Natural killer cell (primary cell): ENCODE measurements around the gene TMEM178A. TPM values are rescaled to one million over a fixed set of nuclear protein-coding genes. Genes with fewer than 3 reads are reported as not detected.

Experiments used
- ATAC-seq, 3 donors: fragments of 150-1000 bp in 2 of 3; fragments of 200-7000 bp in 1 of 3; cut with Tn5 transposase; 1 replicate in 1 of 3; 2 replicates in 2 of 3; pipeline ENCODE4 v1.10.0; 2021; ENCODE audit warnings: mild to moderate bottlenecking in 2 of 3, moderate library complexity in 2 of 3
- DNase-seq, 2 donors: peaks; one replicate each; pipeline versions ENCODE4 v3.0.0 to v3.0.0-alpha.2; 2013 to 2021; ENCODE audit warnings: mixed read lengths in 1 of 2
- H3K27ac ChIP-seq: one replicate; pipeline ENCODE4 v1.5.1; 2013; ENCODE audit warnings: mild to moderate bottlenecking, low read length
- H3K27me3 ChIP-seq: one replicate; pipeline ENCODE4 v1.6.1; 2013; ENCODE audit warnings: low read length; ENCODE audit not compliant: control insufficient read depth, insufficient read depth
- H3K36me3 ChIP-seq: one replicate; pipeline ENCODE4 v1.6.1; 2013; ENCODE audit warnings: low read length; ENCODE audit not compliant: control insufficient read depth, insufficient read depth
- H3K4me1 ChIP-seq: one replicate; pipeline ENCODE4 v1.6.1; 2013; ENCODE audit warnings: low read length; ENCODE audit not compliant: control insufficient read depth, insufficient read depth
- H3K4me3 ChIP-seq: one replicate; pipeline ENCODE4 v1.5.1; 2013; ENCODE audit warnings: low read length
- H3K9me3 ChIP-seq: one replicate; pipeline ENCODE4 v1.6.1; 2013; ENCODE audit warnings: low read length; ENCODE audit not compliant: control insufficient read depth, insufficient read depth
- H3K27ac Mint-ChIP-seq, 2 donors: one replicate each; pipeline ENCODE4 v1.8.0; 2022; ENCODE audit warnings: mild to moderate bottlenecking in 2 of 2, mixed read lengths in 2 of 2, moderate library complexity in 1 of 2
- H3K27me3 Mint-ChIP-seq, 2 donors: one replicate each; pipeline ENCODE4 v1.8.0; 2022; ENCODE audit warnings: low read depth in 2 of 2, mixed read lengths in 2 of 2
- H3K36me3 Mint-ChIP-seq: one replicate; pipeline ENCODE4 v1.8.0; 2022; ENCODE audit warnings: mixed read lengths
- H3K4me1 Mint-ChIP-seq, 2 donors: one replicate each; pipeline ENCODE4 v1.8.0; 2022; ENCODE audit warnings: mixed read lengths in 2 of 2
- H3K4me3 Mint-ChIP-seq: one replicate; pipeline ENCODE4 v1.8.0; 2022; ENCODE audit warnings: mild to moderate bottlenecking, moderate library complexity, mixed read lengths
- H3K9me3 Mint-ChIP-seq, 2 donors: one replicate each; pipeline ENCODE4 v1.8.0; 2022; ENCODE audit warnings: mixed read lengths in 2 of 2
- CTCF ChIP-seq: fragments of 200-600 bp; IDR thresholded peaks from one replicate; pipeline ENCODE4 v1.8.0; 2022; ENCODE audit warnings: antibody characterized with exemption
- WGBS: methylation state at CpG from one replicate; pipeline ENCODE4 v1.1.7; 2013; ENCODE audit warnings: missing lambda C conversion rate; ENCODE audit not compliant: insufficient coverage; 5-methylcytosine and 5-hydroxymethylcytosine counted together
- intact Hi-C: fragments of 100-400 bp; cut with micrococcal nuclease; formaldehyde crosslinking; loops from one replicate; pipeline ENCODE4 v1.14.2; 2022
- total RNA-seq, 4 donors: library from RNA; stranded (reverse); fragments of 120-200 nt in 1 of 4; gene quantifications; one replicate each; pipeline versions ENCODE4 v1.2.3 to v1.2.4, GENCODE V29; 2013 to 2022

Gene TMEM178A
- total RNA-seq, 3 donors from 2014 or later (not counting 1 experiment from before 2014, with no cell fraction given) = 0.21 TPM; not detected in 2

- no peak overlapping the region for H3K4me3 ChIP-seq
- DNase-seq (no peak), ATAC-seq (no peak)
- Mint-ChIP-seq H3K27ac (no peak overlapping the region), H3K27me3 (peaks cover 8 to 20% of the 10 kb centered on the region in 2 donors), H3K36me3 (no peaks in the 10 kb centered on the region), H3K4me1 (no peaks in the 10 kb centered on the region), H3K9me3 (no peaks in the 10 kb centered on the region), H3K4me3 (no peak overlapping the region)
- no peaks in the 10 kb centered on the region for H3K27me3 ChIP-seq
- intact Hi-C loops = no loop called here
- H3K36me3 ChIP-seq = no peaks in the 10 kb centered on the region
- H3K4me1 ChIP-seq = no peaks in the 10 kb centered on the region
- H3K27ac ChIP-seq = no peak overlapping the region
- 87% methylated on average over 8 of the region's 8 CpGs for WGBS
- no peak for TF ChIP-seq CTCF
- H3K9me3 ChIP-seq = no peaks in the 10 kb centered on the region
These were observed 53.6 kb downstream of the TMEM178A start for GRCh38 chr2:39719317-39719716.

- no peak for ATAC-seq
- Histone ChIP-seq H3K4me1 (no peaks in the 10 kb centered on the region), H3K36me3 (no peaks in the 10 kb centered on the region), H3K4me3 (no peak overlapping the region), H3K9me3 (no peaks in the 10 kb centered on the region), H3K27me3 (no peaks in the 10 kb centered on the region), H3K27ac (no peak overlapping the region)
- 88% methylated on average over 2 of the region's 2 CpGs for WGBS
- TF ChIP-seq CTCF = no peak
- no peaks in the 10 kb centered on the region for H3K4me1 Mint-ChIP-seq
- no peaks in the 10 kb centered on the region for H3K36me3 Mint-ChIP-seq
- no peak for DNase-seq
- intact Hi-C loops = no loop called here
- no peak overlapping the region for H3K4me3 Mint-ChIP-seq
- no peaks in the 10 kb centered on the region for H3K9me3 Mint-ChIP-seq
- peaks cover 6 to 9% of the 10 kb centered on the region in 2 donors for H3K27me3 Mint-ChIP-seq
- H3K27ac Mint-ChIP-seq = no peak overlapping the region
These were observed 55.3 kb downstream of the TMEM178A start for GRCh38 chr2:39720970-39721369.

GRCh38 chr2:39723497-39723896 lies 57.8 kb downstream of the TMEM178A start:
- H3K27me3 Mint-ChIP-seq = peaks cover 3 to 9% of the 10 kb centered on the region in 2 donors
- WGBS = 78% methylated on average over 2 of the region's 2 CpGs
- H3K4me3 Mint-ChIP-seq = no peak overlapping the region
- Histone ChIP-seq H3K4me3 (no peak overlapping the region), H3K4me1 (no peaks in the 10 kb centered on the region), H3K27ac (no peak overlapping the region), H3K9me3 (no peaks in the 10 kb centered on the region), H3K27me3 (no peaks in the 10 kb centered on the region), H3K36me3 (no peaks in the 10 kb centered on the region)
- no peaks in the 10 kb centered on the region for H3K36me3 Mint-ChIP-seq
- H3K9me3 Mint-ChIP-seq = no peaks in the 10 kb centered on the region
- TF ChIP-seq CTCF = no peak
- intact Hi-C loops = no loop called here
- H3K27ac Mint-ChIP-seq = no peak overlapping the region
- no peak for ATAC-seq
- H3K4me1 Mint-ChIP-seq = peaks cover 0 to 6% of the 10 kb centered on the region in 2 donors
- no peak for DNase-seq
